Measurements from ENCODE around the gene CALHM5. TPM values are rescaled to one million over a fixed set of nuclear protein-coding genes. Genes with fewer than 3 reads are reported as not detected.

The CALHM5 gene
- total RNA-seq, 4 donors from 2014 or later: 0.59 to 1.3 (median 0.69) TPM

DNA sequence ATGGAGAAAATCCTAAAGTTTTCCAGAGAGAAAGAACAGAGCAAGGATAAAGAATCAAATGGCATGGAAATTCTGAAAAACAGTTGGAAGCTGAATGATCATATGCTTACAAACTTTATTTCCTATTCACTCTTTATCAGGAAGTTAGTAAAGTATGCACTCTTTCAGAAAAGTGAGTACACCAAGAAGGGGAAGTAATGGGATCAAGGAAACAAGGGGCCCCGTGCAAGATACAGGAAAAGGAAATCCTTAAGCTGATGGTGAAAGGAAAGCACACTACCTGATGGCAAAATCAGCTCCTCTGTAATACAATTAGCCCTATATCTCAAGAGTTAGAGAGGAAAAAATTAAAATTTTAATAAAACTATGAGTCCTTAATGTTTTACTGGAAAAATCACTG lies 36.3 kb upstream of the CALHM5 start:
- no peak for DNase-seq
- no peak overlapping the region for H3K4me3 ChIP-seq (replicated peaks in 1 of 3)
- WGBS, 2 donors: 48 to 64% methylated on average over 1 of the region's 1 CpG
- H3K36me3 ChIP-seq: no peaks in the 10 kb centered on the region
- intact Hi-C loops (cut with DNase I): no loop called here
- no peaks in the 10 kb centered on the region for H3K4me1 ChIP-seq
- no peak for TF ChIP-seq POLR2A (IDR thresholded peaks at IDR 0.05)
- TF ChIP-seq, protein P1, sequence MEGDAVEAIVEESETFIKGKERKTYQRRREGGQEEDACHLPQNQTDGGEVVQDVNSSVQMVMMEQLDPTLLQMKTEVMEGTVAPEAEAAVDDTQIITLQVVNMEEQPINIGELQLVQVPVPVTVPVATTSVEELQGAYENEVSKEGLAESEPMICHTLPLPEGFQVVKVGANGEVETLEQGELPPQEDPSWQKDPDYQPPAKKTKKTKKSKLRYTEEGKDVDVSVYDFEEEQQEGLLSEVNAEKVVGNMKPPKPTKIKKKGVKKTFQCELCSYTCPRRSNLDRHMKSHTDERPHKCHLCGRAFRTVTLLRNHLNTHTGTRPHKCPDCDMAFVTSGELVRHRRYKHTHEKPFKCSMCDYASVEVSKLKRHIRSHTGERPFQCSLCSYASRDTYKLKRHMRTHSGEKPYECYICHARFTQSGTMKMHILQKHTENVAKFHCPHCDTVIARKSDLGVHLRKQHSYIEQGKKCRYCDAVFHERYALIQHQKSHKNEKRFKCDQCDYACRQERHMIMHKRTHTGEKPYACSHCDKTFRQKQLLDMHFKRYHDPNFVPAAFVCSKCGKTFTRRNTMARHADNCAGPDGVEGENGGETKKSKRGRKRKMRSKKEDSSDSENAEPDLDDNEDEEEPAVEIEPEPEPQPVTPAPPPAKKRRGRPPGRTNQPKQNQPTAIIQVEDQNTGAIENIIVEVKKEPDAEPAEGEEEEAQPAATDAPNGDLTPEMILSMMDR (IDR thresholded peaks at IDR 0.05): no peak
- no peaks in the 10 kb centered on the region for H3K27me3 ChIP-seq
- no peak overlapping the region for H3K27ac ChIP-seq
- H3K9me3 ChIP-seq: no peaks in the 10 kb centered on the region

DNA sequence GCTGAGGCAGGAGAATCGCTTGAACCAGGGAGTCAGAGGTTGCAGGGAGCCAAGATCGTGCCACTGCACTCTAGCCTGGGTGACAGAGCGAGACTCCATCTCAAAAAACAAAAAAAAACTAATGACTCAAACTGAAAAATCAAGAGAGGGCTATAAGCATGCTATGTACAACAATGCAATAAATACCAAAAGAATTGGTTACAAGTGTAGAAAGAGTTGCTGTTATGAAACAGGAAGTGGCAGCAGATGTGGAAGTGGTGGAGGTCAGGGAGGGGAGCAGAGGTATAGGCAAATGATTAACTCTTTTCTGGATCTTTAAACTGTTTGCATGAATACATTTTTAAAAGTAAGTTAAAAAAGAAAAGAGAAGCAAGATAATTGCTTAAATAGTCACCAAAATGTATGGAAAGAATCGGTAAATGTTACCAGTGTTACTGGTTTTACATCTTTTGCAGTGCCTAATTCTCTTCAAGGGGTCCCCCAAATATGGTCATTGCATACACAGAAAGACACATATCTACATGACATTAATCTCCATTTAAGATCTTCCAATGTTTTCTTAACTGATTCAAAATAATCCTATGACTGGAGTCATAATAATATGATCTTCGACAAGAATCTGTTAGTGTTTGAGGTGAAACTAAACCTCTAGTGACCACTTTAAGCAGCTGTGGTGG lies 35.3 kb upstream of the CALHM5 start:
- no peaks in the 10 kb centered on the region for H3K27me3 ChIP-seq
- H3K9me3 ChIP-seq: no peaks in the 10 kb centered on the region
- DNase-seq: no peak
- TF ChIP-seq POLR2A (IDR thresholded peaks at IDR 0.05): no peak
- TF ChIP-seq, protein P1 (IDR thresholded peaks at IDR 0.05): no peak
- H3K4me3 ChIP-seq (replicated peaks in 1 of 3): no peak overlapping the region
- no peaks in the 10 kb centered on the region for H3K36me3 ChIP-seq
- intact Hi-C loops (cut with DNase I): no loop called here
- no peaks in the 10 kb centered on the region for H3K4me1 ChIP-seq
- 83% methylated on average over 5 of the region's 5 CpGs for WGBS, 2 donors
- H3K27ac ChIP-seq: no peak overlapping the region

DNA sequence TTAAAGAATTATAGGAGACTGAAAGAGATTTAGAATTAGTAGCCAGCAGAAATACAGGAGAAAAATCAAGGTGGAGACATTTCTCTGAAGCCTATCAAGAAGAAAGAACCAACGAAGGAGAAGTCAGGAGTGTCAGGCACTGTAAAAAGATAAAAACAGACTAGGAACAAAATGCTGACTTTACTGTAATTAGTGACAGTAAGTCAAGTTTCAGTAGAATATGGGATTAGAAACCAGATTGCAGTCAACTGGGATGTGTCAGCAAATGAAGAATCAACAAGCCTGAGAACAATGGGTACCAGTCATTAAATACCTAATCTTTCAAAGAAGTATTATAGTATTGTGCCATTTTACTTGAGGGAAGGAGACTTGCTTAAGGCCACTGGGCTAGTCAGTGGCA lies 28.7 kb upstream of the CALHM5 start:
- no peaks in the 10 kb centered on the region for H3K4me1 ChIP-seq
- H3K27me3 ChIP-seq: no peaks in the 10 kb centered on the region
- H3K27ac ChIP-seq: no peak overlapping the region
- H3K9me3 ChIP-seq: no peaks in the 10 kb centered on the region
- H3K36me3 ChIP-seq: no peaks in the 10 kb centered on the region
- no peak overlapping the region for H3K4me3 ChIP-seq (replicated peaks in 1 of 3)
- 72 to 81% methylated on average over 1 of the region's 1 CpG for WGBS, 2 donors
- no peak for TF ChIP-seq POLR2A (IDR thresholded peaks at IDR 0.05)
- TF ChIP-seq, protein P1 (IDR thresholded peaks at IDR 0.05): no peak
- intact Hi-C loops (cut with DNase I): no loop called here
- DNase-seq: no peak

DNA sequence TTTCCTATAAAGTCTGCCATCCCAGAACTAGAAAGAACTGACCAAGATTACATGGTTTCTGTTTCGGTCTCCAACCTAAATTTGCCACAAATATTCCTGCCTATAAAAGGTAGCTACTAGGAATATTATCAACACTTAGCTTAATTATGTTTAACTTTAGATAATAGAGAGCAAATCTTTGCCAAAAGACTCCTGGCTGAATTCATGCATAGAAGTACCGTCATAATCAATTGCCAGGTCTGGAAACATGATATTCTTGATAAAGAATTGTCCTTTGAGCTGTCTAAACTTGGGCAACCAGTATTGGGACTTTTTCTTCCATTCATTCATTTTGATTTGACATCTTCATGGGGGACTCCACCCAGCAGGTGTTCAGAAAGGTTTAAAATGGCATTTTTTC lies 27.8 kb upstream of the CALHM5 start:
- no peak overlapping the region for H3K4me3 ChIP-seq (replicated peaks in 1 of 3)
- WGBS, 2 donors: 90 to 92% methylated on average over 2 of the region's 2 CpGs
- intact Hi-C loops (cut with DNase I): no loop called here
- H3K27me3 ChIP-seq: no peaks in the 10 kb centered on the region
- TF ChIP-seq, protein P1 (IDR thresholded peaks at IDR 0.05): no peak
- TF ChIP-seq POLR2A (IDR thresholded peaks at IDR 0.05): no peak
- H3K9me3 ChIP-seq: no peaks in the 10 kb centered on the region
- no peaks in the 10 kb centered on the region for H3K36me3 ChIP-seq
- DNase-seq: no peak
- H3K27ac ChIP-seq: no peak overlapping the region
- no peaks in the 10 kb centered on the region for H3K4me1 ChIP-seq

DNA sequence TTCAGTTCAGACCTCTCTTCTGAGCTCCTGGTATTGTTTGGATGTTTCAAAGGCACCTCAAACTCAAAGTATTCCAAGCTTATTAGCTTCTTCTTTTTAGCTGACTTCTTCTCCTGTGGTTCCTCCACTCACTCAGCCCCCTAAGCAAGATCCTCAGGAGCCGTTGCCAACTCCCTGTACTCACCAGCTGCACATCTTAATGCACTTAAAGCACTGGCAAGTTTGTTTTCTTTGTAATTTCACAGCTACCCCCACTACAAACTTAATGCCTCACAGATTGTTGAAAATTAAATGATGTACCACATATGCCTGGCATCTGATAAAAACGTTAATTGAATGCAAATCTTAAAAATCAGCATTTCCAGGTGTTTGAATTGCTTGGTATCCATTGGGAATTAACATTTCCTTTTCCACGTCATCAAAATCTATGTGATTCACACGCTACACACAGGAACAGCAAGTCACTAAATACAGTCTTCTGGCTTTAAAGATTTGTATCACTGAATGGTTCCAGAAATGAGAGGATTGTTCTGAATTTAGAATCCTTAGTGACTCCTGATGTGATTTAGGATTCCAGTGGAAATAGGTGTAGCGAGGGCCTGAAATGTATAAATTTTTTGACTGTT lies 25.8 kb upstream of the CALHM5 start:
- H3K4me3 ChIP-seq (replicated peaks in 1 of 3): no peak overlapping the region
- H3K27me3 ChIP-seq: no peaks in the 10 kb centered on the region
- H3K27ac ChIP-seq: no peak overlapping the region
- 54 to 66% methylated on average over 5 of the region's 5 CpGs for WGBS, 2 donors
- intact Hi-C loops (cut with DNase I): no loop called here
- TF ChIP-seq, protein P1 (IDR thresholded peaks at IDR 0.05): no peak
- no peak for TF ChIP-seq POLR2A (IDR thresholded peaks at IDR 0.05)
- H3K4me1 ChIP-seq: no peaks in the 10 kb centered on the region
- H3K36me3 ChIP-seq: no peaks in the 10 kb centered on the region
- H3K9me3 ChIP-seq: no peaks in the 10 kb centered on the region
- DNase-seq: no peak

Data from thyroid gland (tissue), 4 donors.